DMS 273 (cell line): Measurements from ENCODE around the gene OLFML1.
"Not testable (repeated sequence)": the region's sequence is repeated elsewhere in the genome, so short reads cannot be mapped to it uniquely, and the experiment has no call there.

Source experiments
- DNase-seq: peaks from one replicate; lab custom pipeline; 2025; ENCODE audit not compliant: unreplicated experiment; lab: John Stamatoyannopoulos, UW

OLFML1 gene

DNA sequence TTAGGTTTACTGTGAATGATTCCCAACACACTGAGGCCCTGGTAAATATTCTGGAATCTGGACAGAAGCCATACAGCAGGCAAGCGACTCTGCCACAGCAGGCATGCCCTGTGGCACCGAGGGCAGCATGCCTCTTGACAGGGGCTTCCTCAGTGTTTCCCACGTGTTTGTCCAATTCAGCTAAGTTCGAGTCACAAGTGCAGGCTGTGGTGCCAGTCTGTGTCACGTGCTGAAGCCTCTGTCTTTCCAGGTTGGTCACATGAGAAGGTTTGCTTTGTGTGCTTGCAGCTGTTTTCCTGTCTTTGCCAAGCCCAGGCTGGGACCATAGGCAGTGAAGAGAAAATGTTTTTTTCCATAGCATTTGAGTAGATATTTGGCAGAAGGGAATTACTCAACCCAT, 26.1 kb downstream of the OLFML1 start:
- no peak for DNase-seq

DNA sequence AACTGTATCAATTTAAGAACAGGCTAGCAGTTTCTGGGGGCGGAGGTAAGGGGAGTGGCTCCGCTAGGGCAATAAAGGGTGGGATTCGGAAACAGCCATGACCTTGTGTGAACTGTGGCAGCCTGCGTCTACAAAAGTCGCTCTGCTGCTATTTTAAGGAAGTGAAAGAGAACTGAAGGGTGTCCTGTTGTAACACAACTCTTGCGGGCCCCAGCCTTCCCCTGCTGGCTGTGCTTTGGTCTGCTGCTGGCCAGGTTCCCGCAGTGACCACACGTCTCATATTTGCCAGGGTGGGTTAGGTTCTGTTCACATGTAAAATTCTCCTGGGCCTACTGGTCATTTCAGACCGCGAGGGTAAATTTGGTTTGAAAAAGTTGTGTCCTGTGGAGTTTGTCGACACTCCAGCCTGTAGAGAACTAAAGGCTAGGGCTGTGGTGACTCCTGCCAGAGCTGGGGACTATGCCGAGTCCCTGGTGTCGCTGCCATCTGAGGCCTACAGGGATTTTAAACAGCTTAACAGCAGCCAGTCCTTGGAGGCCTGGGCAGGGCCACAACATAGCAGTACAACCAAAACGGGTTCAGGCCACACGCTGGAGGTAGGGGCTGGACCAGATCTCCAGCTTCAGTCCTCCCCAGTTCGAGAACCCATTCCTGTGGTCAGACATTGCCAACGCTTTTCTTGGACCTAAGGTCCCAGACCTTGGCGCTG, 27.4 kb downstream of the OLFML1 start:
- DNase-seq: no peak

DNA sequence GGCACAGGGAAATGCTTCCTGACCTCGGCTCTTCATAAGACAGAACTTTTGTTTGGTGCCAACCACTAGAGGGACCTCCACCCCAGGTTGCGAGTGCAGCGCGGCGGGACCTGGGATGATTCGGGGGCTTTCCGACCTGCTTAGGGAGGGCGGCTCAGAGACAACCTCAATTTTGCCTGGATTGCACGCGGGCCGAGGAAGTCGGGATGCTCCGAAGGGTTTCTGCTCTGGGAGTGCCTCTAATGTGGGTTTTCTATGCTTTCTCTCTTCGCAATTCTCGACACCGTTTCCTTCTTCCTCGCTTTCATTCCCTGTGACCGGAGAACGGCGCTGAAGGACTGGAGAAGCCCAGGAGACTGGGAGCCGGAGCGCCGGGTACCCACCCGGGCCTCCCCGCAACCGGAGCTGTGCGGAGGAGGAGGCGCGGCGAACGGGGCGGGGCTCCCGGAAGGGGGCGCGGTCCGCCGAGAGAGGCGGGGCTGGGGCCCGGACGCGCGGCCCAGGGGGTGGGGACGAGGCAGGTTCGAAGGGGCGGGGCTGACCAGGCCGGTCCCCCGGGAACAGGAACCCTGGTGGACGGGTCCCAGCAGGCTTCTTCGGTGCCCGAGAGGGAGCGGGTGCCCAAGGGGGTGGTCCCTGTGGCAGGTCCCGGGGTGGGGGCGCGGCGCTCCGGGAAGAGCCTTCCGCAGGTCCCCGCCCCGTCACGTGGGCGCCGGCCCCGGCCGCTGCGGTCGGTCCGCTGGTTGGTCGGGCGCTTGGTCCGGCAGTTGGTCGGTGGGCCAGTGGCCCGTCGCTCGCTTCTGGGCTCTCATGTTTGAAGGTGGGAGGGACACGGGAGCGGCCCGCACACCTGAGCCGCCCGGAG, 28.2 kb downstream of the OLFML1 start, which contains the start of gene PPFIBP2:
Gene PPFIBP2, plus strand, starts transcription at position 766 of the 865 bp plus-strand sequence. CDS start 35,477 bp downstream, outside the sequence.
- DNase-seq: peak; percentile 69

DNA sequence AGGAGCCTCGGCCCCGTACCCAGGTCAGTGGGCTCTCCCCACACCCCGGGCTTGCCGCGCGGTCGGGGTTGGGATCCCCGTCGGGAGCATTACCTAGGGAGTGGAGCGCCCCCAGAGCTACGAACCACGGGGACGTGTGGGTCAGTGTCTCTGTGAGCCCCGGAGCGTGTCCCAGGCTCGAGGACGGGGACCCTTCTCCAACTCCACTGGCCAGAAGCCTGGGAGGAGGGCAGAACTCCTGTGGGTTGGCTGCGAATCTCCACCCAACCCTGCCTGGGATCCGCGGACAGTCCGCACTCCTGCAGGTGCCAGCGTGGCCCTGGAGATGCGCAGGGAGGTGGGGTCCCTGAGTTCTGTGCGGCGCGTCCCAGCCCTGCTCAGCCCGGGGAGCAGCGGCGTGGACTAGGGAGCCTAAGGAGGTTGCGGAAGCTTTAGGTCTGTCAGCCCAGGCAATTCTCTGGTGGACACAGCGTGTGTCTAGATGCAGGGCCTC, 28.8 kb downstream of the OLFML1 start:
- peak; percentile 2 for DNase-seq

DNA sequence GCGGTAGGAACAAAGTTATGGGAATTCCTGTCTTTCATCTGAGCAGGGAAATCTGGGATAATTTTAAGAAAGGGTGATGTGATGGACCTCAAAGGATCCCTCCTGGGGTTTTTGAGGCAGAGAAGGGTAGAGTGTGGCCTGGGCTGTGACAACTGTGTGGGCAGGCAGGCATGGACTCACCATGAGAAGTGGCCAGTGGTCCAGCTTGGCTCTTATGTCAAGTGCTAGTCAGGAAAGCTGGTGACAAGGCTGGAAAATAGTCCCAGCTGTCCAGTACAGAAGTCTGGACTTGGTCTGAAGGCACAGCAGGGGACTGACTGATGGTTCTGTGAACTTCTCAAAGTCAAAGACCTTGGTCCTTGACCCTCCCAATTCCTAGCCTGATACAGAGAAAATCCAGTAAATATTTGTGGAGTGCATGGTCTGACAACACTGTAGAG, 30.2 kb downstream of the OLFML1 start:
- DNase-seq: no peak

DNA sequence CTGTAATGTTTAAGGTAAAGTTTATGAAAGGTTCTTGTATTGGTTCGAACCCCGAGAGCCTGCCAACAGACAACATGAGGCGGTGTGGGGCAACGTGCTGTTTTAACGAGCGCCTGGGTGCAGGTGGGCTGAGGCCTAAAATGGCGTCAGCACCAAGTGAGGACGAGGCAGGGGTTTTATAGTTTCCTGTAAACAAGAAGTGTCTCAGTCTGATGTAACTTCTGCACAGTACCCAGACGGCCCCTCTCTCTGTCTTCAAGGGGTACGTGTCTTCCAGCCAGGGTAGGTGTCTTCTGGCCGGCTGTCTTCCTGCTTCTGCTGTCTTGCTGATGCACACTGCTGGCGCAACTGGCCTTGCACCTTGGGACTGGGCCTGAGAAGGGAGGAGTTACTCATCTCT, 31.2 kb downstream of the OLFML1 start:
- no peak for DNase-seq

DNA sequence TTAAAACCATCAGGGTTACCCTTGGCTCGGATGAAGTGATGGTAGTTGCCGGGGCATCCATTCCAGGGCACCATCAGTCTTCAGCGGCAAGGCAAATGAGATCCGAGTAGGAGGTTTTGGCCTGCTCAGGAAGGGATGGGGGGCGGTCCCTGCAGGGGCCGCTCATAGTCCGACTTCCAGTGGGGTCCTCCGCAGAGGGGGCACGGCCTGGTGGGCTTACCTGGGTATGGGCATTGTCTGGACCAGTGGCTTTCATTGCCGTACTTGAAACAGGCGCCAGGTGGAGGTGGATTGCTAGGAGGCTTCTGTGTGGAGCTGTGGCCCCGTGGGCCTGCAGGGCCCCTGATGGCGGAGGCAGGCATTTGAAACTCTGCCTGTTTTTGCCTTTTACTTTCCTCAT, 32.4 kb downstream of the OLFML1 start:
- not testable (repeated sequence) for DNase-seq

DNA sequence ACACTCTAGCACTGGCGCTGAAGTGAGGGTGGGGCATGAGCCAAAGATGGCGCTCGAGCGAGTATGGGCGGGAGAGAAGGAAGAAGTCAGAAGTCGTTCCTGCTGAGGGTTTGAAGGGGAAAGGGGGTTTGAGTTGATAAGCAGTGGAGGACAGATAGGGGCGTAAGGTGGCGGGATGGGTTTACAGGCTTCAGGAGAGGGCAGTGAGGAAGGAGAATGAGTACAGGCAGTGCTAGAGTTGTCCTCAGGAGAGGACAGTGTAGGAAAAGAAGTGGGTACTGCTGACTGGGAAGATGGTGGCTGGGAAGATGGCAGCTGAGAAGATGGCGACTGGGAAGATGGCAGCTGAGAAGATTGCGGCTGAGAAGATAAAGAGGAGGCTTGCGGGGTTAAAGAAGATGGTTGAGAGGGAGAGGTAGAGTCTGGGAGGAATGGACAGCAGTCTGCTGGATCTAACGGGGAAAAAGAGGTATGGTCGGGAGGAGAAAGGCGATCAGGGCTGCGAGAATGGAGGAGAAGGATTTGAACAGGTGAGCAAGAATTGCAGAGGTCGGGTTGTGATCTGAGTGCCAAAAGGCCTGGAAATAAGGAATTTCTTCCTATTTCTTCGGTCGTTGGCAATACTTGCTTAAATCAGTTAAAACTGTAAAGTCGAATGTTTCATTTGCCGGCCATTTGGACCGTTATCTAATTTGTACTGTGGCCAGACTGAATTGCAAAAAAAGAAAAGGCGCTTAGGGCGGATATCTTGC, 33.7 kb downstream of the OLFML1 start:
- no peak for DNase-seq

DNA sequence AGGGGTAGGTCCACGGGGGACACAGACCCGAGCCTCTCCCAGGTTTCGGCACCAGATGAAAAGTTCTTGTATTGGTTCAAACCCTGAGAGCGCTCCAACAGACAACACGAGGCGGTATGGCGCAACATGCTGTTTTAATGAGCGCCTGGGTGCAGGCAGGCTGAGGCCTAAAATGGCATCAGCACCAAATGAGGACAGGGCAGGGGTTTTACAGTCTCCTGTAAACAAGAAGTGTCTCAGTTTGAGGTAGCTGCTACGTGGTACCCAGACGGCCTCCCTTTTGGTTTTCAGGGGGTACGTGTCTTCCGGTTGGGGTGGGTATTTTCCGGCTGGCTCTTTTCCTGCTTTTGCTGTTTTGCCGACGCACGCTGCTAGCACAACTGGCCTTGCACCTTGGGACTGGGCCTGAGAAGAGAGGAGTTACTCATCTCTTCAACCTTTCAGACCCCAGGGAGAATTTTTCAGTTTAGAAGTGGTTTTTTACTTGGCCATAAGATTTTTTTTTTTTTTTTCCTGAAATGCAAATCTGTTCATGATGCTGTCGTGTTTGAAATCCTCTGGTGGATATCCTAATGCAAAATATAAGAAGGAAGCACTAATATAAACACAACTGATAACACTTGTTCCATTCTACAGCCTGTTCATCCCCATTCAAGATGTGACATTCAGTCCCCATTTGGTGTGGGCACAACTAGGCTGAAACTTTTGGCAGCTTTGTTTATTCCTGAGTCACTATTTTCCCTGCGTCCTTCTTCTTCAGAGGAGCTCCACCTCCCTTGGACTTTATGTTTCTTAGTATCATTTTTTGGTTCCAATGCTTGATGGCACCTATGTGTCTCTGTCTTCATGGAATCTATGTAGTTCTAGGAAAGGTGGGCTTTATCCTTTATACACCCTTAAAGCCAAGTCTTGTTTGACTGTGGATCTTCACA, 35.0 kb downstream of the OLFML1 start:
- DNase-seq: no peak

DNA sequence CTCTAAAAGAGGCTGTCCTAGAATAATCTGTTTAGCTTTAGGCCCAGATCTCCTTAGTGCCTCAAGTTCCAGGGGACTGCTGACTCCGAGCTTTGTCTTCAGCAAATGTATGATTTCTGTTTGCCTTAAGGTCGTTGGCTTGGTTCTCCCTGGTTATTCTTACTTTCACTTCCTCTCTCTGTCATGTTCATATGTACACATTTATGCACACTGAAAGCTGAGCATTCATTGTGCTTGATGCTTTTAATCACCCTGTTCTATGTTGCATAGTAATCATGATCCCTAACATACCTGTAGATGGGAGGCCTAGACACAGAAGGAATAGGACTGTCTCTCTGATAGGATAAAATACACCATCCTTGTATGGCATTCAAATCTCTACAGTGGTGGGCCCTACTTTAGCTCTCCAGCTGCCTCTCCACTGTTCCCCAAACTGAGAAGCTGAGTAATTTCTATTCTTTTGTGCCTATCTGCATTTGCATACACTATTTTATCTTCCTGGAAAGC, 35.7 kb downstream of the OLFML1 start:
- DNase-seq: no peak

DNA sequence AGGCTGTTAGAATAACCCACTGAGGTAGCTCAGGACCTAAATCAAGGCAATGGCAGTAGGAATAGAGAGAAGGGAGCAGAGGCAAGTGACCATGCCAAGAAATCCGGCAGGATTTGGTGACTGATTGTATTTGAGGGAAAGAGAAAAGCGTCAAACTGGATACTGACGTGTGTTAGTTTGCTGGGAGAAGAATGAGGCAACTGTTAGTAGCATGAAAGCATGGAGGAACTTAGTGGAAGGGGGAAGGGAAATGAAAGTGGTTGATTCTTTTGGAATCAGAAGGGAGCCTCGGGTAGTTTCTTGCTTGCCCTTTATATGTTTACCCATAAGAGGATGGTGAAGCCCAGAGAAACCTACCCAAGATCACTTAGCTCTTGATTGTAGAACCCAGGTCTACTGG, 36.8 kb downstream of the OLFML1 start:
- no peak for DNase-seq

DNA sequence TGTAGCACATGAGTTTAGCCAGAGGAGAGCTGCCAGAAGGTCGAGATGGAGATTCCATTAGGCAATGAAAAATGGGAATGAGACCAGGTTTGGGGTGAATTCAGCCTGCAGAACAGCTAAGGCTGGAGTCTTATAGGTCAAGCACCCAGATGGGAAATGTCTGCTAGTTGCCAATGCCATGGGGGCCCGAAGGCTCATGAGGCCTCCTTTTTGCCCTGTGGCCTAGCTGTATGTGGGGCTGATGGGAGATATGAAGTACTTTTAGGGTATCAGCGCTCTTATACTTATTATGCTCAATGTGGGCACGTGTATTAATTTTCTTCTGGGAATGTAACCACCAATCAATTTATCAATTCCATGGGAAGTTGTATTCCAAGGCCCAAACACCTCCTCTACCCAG, 37.2 kb downstream of the OLFML1 start:
- DNase-seq: no peak

DNA sequence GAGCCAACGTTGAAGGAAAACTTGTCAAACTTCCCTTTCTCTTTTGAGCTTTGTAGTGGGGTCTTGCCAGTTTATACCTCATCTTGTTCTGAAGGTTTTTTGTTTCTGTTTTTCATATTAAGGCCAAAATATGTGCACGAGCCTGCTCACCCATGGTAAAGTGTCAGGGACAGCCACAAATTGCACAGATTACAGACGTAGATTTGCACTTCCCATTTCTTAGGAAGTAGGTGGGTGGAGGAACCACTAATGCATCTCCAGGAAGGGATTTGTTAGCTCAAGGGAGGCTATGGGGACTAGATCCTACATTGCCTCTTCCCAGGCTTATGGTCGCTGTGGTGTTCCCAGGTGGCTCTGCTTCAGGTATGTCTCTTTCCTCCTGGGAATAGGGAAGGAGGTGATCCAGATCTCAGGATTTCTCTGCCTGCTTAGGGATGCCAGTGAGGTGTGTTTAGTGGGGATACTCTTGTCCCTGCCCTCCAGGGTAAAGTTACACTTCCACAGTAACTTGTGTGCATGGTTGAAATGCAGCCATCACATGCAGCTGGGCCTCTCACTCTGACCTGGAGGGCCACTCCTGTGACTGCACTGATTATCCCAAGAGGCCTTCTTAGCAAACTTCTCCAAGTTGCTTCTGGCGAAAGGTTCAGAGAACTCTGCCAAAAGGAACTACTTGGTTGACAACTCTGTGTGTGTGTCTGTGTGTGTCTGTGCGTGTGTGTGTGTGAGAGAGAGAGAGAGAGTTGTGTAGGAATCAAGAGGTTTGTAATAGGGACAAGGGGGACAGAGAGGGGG, 38.3 kb downstream of the OLFML1 start:
- DNase-seq: no peak

DNA sequence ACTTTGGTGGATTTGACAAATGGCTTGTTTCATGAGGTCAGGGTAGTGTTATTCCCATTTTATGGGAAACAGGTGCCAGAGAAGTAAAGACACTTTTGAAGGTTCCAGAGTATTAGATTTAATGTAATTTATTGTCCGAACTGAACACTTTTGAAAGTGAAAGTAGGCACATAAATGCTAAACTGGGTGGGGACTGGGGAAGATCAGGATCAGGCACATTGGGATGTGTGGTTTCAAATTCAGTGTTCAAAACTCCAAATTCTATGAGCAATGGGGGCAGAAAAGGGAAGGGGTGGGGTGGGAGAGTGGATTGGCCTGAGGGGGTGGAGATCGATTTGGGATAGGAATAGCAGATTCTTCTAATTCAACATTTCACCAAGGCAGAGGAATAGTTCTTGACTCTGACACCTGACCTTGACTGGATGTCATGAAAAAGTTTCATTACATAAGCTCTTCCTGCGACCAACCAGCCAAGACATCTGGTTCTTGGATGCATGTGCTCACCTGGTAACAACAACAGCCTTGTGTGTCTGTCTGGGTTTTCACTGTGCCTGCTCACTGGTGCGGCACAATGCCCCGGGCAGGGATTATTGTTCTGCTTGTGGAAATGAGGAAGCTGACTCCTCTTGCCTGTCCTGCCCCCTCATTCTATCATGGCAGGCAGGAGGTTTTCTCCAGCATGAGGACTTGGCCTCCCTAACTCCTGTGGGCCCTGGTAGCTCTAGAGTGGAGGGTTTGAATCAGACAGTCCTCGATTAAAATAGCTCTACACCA, 39.3 kb downstream of the OLFML1 start:
- DNase-seq: no peak

DNA sequence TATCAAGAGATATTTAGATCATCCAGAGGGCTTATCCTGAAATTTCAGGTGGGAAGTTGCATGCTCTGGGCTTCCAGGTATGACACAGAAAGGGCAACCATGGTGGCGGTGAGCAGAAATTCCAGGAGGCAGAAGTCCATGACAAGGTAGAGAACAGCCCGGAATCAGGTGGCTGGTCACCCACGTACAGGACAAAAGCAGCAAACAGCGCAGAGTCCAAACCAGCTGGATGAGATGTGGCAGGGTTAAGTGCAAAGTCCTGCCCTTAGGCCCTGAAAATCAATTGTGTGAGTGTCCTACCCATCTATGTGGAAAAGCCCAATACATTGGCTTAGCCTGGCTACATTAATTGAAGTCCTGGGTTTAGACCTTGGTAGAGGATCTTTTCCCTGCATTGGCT, 40.1 kb downstream of the OLFML1 start:
- DNase-seq: no peak

DNA sequence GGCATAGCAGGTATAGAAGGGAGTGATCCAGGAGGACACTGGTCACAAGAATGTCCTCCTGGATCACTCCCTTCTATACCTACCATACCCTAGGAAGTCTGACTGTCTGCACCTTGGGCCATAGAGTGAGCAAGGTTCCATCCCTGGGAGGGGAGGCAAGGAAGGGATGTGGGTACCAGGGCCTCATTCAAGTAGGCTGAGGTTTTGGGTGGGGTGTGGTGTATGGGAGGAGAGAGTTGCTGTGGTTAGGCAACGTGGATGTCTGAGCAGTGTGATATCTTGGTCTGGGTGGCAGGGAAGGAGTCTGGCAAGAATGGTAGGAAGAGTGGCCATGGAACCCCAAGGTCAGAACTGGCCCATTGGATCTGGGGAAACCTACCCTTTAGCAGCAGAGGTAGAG, 41.7 kb downstream of the OLFML1 start:
- no peak for DNase-seq

DNA sequence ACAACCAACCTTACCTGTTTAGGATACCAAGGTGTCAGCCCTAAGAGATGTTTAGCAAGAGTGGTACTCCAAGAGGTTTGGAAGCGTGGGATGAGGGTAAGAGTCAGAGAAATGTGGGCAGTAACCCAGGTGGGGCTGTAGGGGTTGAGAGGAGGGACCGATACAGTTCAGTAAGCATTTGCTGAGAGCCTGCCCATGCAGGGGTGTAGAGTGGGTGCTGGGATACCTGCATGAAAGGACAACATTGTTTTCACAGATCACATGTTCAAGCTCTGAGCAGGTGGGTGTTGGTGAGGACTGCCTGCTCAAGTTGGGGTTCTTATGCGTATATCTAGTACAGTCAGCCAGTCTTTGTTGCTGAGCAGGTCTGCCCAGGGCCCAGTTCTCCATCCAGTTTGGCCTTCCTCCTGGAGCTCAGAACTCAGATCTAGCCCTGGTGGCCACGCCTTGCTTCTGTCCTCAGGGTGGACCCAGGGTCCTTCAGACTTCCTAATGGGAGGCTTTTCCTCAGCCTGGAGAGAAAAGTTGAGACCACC, 43.3 kb downstream of the OLFML1 start:
- DNase-seq: no peak

DNA sequence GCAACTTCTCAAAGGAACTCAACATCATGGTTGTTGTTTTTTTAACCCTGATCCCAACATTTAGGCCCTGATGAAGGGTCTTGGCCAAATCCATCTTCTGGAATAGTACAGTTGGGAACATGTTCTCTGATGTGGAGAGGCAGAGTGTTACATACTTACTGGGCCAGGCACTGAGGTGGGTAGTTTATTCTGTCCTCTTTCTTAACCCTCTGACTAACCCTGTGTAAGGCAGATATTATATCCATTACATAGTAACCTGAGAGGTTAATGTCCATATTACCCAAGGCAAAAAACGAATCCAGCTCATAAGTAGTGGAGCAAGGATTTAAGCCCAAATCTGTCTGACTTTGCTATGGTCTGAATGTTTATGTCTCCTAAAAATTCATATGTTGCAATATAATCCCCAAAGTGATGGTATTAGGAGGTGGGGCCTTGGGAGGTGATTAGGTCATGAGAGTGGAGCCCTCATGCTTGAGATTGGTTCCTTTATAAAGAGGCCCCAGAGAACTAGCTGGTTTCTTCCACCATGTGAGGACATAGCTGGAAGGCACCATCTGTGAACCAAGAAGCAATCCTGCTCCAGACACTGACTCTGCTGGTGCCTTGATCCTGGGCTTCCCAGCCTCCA, 44.8 kb downstream of the OLFML1 start:
- DNase-seq: no peak
